Neuronal stem cell (in vitro differentiated cells): ENCODE results near the gene KEAP1.

ENCODE experiments used
- DNase-seq: peaks from one replicate; pipeline ENCODE4 v3.0.0-alpha.2; 2013; ENCODE audit warnings: low spot score
- H2AFZ ChIP-seq: one replicate; pipeline ENCODE4 v1.6.1; 2013; ENCODE audit warnings: mild to moderate bottlenecking, low read length, inconsistent platforms
- H2AK5ac ChIP-seq: 2 replicates; pipeline ENCODE4 v1.6.1; 2013; ENCODE audit warnings: low read depth, mild to moderate bottlenecking, inconsistent platforms, low read length, moderate library complexity, mixed read lengths
- H2BK120ac ChIP-seq: 2 replicates; pipeline ENCODE4 v1.6.1; 2013; ENCODE audit warnings: low read depth, mild to moderate bottlenecking, inconsistent platforms, low read length, moderate library complexity, mixed read lengths
- H2BK12ac ChIP-seq: one replicate; pipeline ENCODE4 v1.6.1; 2013; ENCODE audit warnings: low read length, inconsistent platforms
- H2BK15ac ChIP-seq: 2 replicates; pipeline ENCODE4 v1.6.1; 2013; ENCODE audit warnings: mild to moderate bottlenecking, low read length, inconsistent platforms, mixed read lengths
- H2BK5ac ChIP-seq: one replicate; pipeline ENCODE4 v1.6.1; 2013; ENCODE audit warnings: inconsistent platforms, mild to moderate bottlenecking, low read length, moderate library complexity
- H3K14ac ChIP-seq: one replicate; pipeline ENCODE4 v1.6.1; 2013; ENCODE audit warnings: low read length, inconsistent platforms
- H3K18ac ChIP-seq: 2 replicates; pipeline ENCODE4 v1.6.1; 2013; ENCODE audit warnings: low read length, inconsistent platforms
- H3K23ac ChIP-seq: 2 replicates; pipeline ENCODE4 v1.6.1; 2013; ENCODE audit warnings: low read depth, mild to moderate bottlenecking, mixed read lengths, low read length, inconsistent platforms; ENCODE audit not compliant: poor library complexity
- H3K27ac ChIP-seq: replicated peaks from 3 replicates; pipeline ENCODE4 v1.5.1; 2013; ENCODE audit warnings: low read length, inconsistent platforms
- H3K27me3 ChIP-seq, 3 experiments: 2 replicates each; pipeline ENCODE4 v1.6.1; 2013; ENCODE audit warnings: low read length in 3 of 3, mild to moderate bottlenecking in 2 of 3, inconsistent platforms in 1 of 3, low read depth in 1 of 3, mixed read lengths in 1 of 3, moderate library complexity in 1 of 3; ENCODE audit not compliant: control insufficient read depth in 3 of 3, insufficient read depth in 3 of 3
- H3K36me3 ChIP-seq, 2 donors: replicated peaks in 1 of 2; 2 replicates each; pipeline ENCODE4 v1.6.1; 2013; ENCODE audit warnings: low read length in 2 of 2; ENCODE audit not compliant: control insufficient read depth in 2 of 2, insufficient read depth in 2 of 2
- H3K4ac ChIP-seq: 2 replicates; pipeline ENCODE4 v1.6.1; 2013; ENCODE audit warnings: inconsistent platforms, mild to moderate bottlenecking, low read length, moderate library complexity
- H3K4me1 ChIP-seq, 2 donors: 1 replicate in 1 of 2; 2 replicates in 1 of 2; pipeline ENCODE4 v1.6.1; 2013; ENCODE audit warnings: low read length in 2 of 2, low read depth in 1 of 2; ENCODE audit not compliant: control insufficient read depth in 2 of 2, insufficient read depth in 1 of 2
- H3K4me2 ChIP-seq: one replicate; pipeline ENCODE4 v1.6.1; 2013; ENCODE audit warnings: mild to moderate bottlenecking, low read length, inconsistent platforms; ENCODE audit not compliant: insufficient read depth, poor library complexity, severe bottlenecking
- H3K4me3 ChIP-seq, 2 donors: 2 replicates each; pipeline ENCODE4 v1.5.1; 2013; ENCODE audit warnings: low read length in 2 of 2, mild to moderate bottlenecking in 2 of 2, inconsistent platforms in 1 of 2, moderate library complexity in 1 of 2
- H3K79me1 ChIP-seq: one replicate; pipeline ENCODE4 v1.6.1; 2013; ENCODE audit warnings: low read depth, mild to moderate bottlenecking, inconsistent platforms, low read length, moderate library complexity
- H3K9ac ChIP-seq: one replicate; pipeline ENCODE4 v1.6.1; 2013; ENCODE audit warnings: mild to moderate bottlenecking, low read depth, low read length, inconsistent platforms; ENCODE audit not compliant: poor library complexity
- H3K9me3 ChIP-seq, 2 donors: replicated peaks in 1 of 2; 2 replicates each; pipeline versions ENCODE3 to v1.6.1; 2013; ENCODE audit warnings: low read length in 2 of 2, mild to moderate bottlenecking in 2 of 2, inconsistent platforms in 1 of 2, low read depth in 1 of 2, mixed read lengths in 1 of 2, moderate library complexity in 1 of 2; ENCODE audit not compliant: control insufficient read depth in 2 of 2, insufficient read depth in 1 of 2
- H4K8ac ChIP-seq: one replicate; pipeline ENCODE4 v1.6.1; 2013; ENCODE audit warnings: low read depth, mild to moderate bottlenecking, inconsistent platforms, low read length, moderate library complexity
- H4K91ac ChIP-seq: one replicate; pipeline ENCODE4 v1.6.1; 2013; ENCODE audit warnings: low read length, low read depth, mild to moderate bottlenecking, inconsistent platforms; ENCODE audit not compliant: poor library complexity
- WGBS, 2 donors: extraction: QIAGEN DNeasy Blood & Tissue Kit; methylation state at CpG; one replicate each; pipeline ENCODE4 v1.1.7; 2013; ENCODE audit warnings: missing lambda C conversion rate in 2 of 2, mixed read lengths in 1 of 2; ENCODE audit not compliant: insufficient read length in 2 of 2, insufficient replicate concordance in 1 of 2; ENCODE audit errors: extremely low coverage in 2 of 2; 5-methylcytosine and 5-hydroxymethylcytosine counted together

KEAP1 gene

GRCh38 chr19:10478476-10478875 lies 24.7 kb downstream of the KEAP1 start:
- Histone ChIP-seq H3K27ac (no peak overlapping the region), H3K79me1 (no peaks in the 10 kb centered on the region), H3K9ac (no peak overlapping the region), H2AFZ (no peak overlapping the region), H4K91ac (no peak overlapping the region), H3K27me3 (peaks cover 0 to 8% (median 4%) of the 10 kb centered on the region in 3 experiments), H4K8ac (no peak overlapping the region), H3K4me3 (no peak overlapping the region), H3K4me1 (no peaks in the 10 kb centered on the region), H3K18ac (no peak overlapping the region), H2BK12ac (no peak overlapping the region), H3K36me3 (no peaks in the 10 kb centered on the region), H2BK5ac (no peak overlapping the region), H3K4me2 (no peak overlapping the region), H3K14ac (no peak overlapping the region), H2AK5ac (no peak overlapping the region), H3K23ac (no peak overlapping the region), H2BK120ac (no peak overlapping the region), H3K9me3 (peaks cover 0 to 5% of the 10 kb centered on the region in 2 donors), H3K4ac (no peak overlapping the region), H2BK15ac (no peak overlapping the region)
- no peak for DNase-seq
- whole genome bisulfite sequencing, 2 donors: no CpG with 5 or more reads among the region's 5 CpGs

- Histone ChIP-seq H4K91ac (no peak overlapping the region), H3K36me3 (no peaks in the 10 kb centered on the region)
- no CpG with 5 or more reads among the region's 6 CpGs for WGBS, 2 donors
These were observed 28.1 kb downstream of the KEAP1 start for GRCh38 chr19:10474962-10475451.

GRCh38 chr19:10473192-10473591 lies 30.0 kb downstream of the KEAP1 start:
- Histone ChIP-seq H3K4me1 (peaks cover 0 to 5% of the 10 kb centered on the region in 2 donors), H3K18ac (no peak overlapping the region), H4K8ac (no peak overlapping the region), H2BK120ac (no peak overlapping the region), H3K9me3 (no peaks in the 10 kb centered on the region), H4K91ac (no peak overlapping the region), H3K9ac (no peak overlapping the region), H3K14ac (no peak overlapping the region), H2BK5ac (no peak overlapping the region), H3K27me3 (no peaks in the 10 kb centered on the region), H3K4me3 (no peak overlapping the region), H2AK5ac (no peak overlapping the region), H3K36me3 (no peaks in the 10 kb centered on the region), H2BK15ac (no peak overlapping the region), H2BK12ac (no peak overlapping the region), H2AFZ (no peak overlapping the region), H3K27ac (no peak overlapping the region), H3K4ac (no peak overlapping the region), H3K4me2 (no peak overlapping the region), H3K23ac (no peak overlapping the region), H3K79me1 (no peaks in the 10 kb centered on the region)
- WGBS, 2 donors: no CpG with 5 or more reads among the region's 5 CpGs
- DNase-seq: no peak

More at GRCh38 chr19:10474962-10475451, 28.1 kb downstream of the KEAP1 start:
- no peaks in the 10 kb centered on the region for H3K79me1 ChIP-seq
- H2BK15ac ChIP-seq: no peak overlapping the region
- no peak overlapping the region for H3K9ac ChIP-seq
- no peak overlapping the region for H3K4me3 ChIP-seq
- no peak overlapping the region for H2AK5ac ChIP-seq
- H2AFZ ChIP-seq: no peak overlapping the region
- H3K4me1 ChIP-seq: no peaks in the 10 kb centered on the region
- no peak overlapping the region for H3K23ac ChIP-seq
- H3K27me3 ChIP-seq: peaks cover 0 to 8% (median 4%) of the 10 kb centered on the region in 3 experiments
- H3K9me3 ChIP-seq: peaks cover 0 to 5% of the 10 kb centered on the region in 2 donors
- H3K4ac ChIP-seq: no peak overlapping the region
- H4K8ac ChIP-seq: no peak overlapping the region
- no peak overlapping the region for H3K27ac ChIP-seq
- DNase-seq: no peak
- no peak overlapping the region for H2BK12ac ChIP-seq
- no peak overlapping the region for H3K4me2 ChIP-seq
- H3K14ac ChIP-seq: no peak overlapping the region
- no peak overlapping the region for H2BK120ac ChIP-seq
- H3K18ac ChIP-seq: no peak overlapping the region
- H2BK5ac ChIP-seq: no peak overlapping the region

GRCh38 chr19:10471909-10472308 lies 31.2 kb downstream of the KEAP1 start:
- Histone ChIP-seq H2AK5ac (no peak overlapping the region), H2AFZ (no peak overlapping the region), H3K18ac (no peak overlapping the region), H4K8ac (no peak overlapping the region), H3K4ac (no peak overlapping the region), H3K27me3 (no peaks in the 10 kb centered on the region), H3K36me3 (peaks cover 0 to 2% of the 10 kb centered on the region in 2 donors), H2BK5ac (no peak overlapping the region), H3K9ac (no peak overlapping the region), H3K9me3 (no peaks in the 10 kb centered on the region), H2BK120ac (no peak overlapping the region), H3K23ac (no peak overlapping the region), H4K91ac (no peak overlapping the region), H3K79me1 (no peaks in the 10 kb centered on the region), H3K4me3 (no peak overlapping the region), H3K27ac (no peak overlapping the region), H2BK12ac (no peak overlapping the region), H3K4me2 (no peak overlapping the region), H2BK15ac (no peak overlapping the region), H3K4me1 (peaks cover 0 to 11% of the 10 kb centered on the region in 2 donors), H3K14ac (no peak overlapping the region)
- no peak for DNase-seq
- no CpG with 5 or more reads among the region's 6 CpGs for WGBS, 2 donors
